PC-3 (cell line): ENCODE results near the gene MAMLD1. TPM values are rescaled to one million over a fixed set of nuclear protein-coding genes. Genes with fewer than 3 reads are reported as not detected.

Source experiments
- ATAC-seq: fragments of 200-7000 bp; cut with Tn5 transposase; 2 replicates; pipeline ENCODE4 v1.9.1; 2020; ENCODE audit warnings: mild to moderate bottlenecking, moderate library complexity
- BruUV-seq: library from RNA; stranded (reverse); fragments of 400-500 nt; replicated peaks from 2 replicates; lab custom pipeline; 2021; lab: Mats Ljungman, UMichigan
- CTCF ChIA-PET: fragments of 300-600 bp; sonication (Branson Sonifier 250); formaldehyde crosslinking; loops from one replicate; lab custom pipeline; 2022; ENCODE audit warnings: antibody characterized with exemption; lab: Charles Lee
- POLR2A ChIA-PET: fragments of 300-600 bp; sonication (Branson Sonifier 250); formaldehyde crosslinking; loops from one replicate; lab custom pipeline; 2022; ENCODE audit warnings: antibody characterized with exemption; ENCODE audit not compliant: unreplicated experiment; lab: Charles Lee
- DNase-seq: peaks from one replicate; pipeline ENCODE4 v3.0.0-alpha.2; 2015
- H2AFZ ChIP-seq: fragments of 300-600 bp; sonication (generic); 2 replicates; pipeline ENCODE4 v1.6.0; 2016; ENCODE audit warnings: antibody characterized with exemption, low read length
- H3F3A ChIP-seq: fragments of 300-600 bp; sonication (generic); one replicate; pipeline ENCODE4 v1.6.0; 2017; ENCODE audit warnings: antibody characterized with exemption, low read length, control low read depth, mild to moderate bottlenecking; ENCODE audit not compliant: unreplicated experiment
- H3K27ac ChIP-seq: fragments of 300-600 bp; sonication (generic); 2 replicates; pipeline ENCODE4 v1.5.1; 2016; ENCODE audit warnings: mild to moderate bottlenecking, low read length
- H3K27me3 ChIP-seq: fragments of 300-600 bp; sonication (generic); 2 replicates; pipeline ENCODE4 v1.6.1; 2016; ENCODE audit warnings: low read length, mixed read lengths
- H3K36me3 ChIP-seq: fragments of 300-600 bp; sonication (generic); 2 replicates; pipeline ENCODE4 v1.6.1; 2016; ENCODE audit warnings: low read depth, mixed run types, low read length, mixed read lengths
- H3K4me1 ChIP-seq: fragments of 300-600 bp; sonication (generic); 2 replicates; pipeline ENCODE4 v1.5.1; 2016; ENCODE audit warnings: low read length; ENCODE audit not compliant: insufficient read depth
- H3K4me2 ChIP-seq: fragments of 300-600 bp; sonication (generic); 2 replicates; pipeline ENCODE4 v1.6.0; 2016; ENCODE audit warnings: low read length
- H3K4me3 ChIP-seq: fragments of 300-600 bp; sonication (generic); 2 replicates; pipeline ENCODE4 v1.5.1; 2016; ENCODE audit warnings: mild to moderate bottlenecking, low read length, mixed read lengths
- H3K79me2 ChIP-seq: fragments of 300-600 bp; sonication (generic); 2 replicates; pipeline ENCODE4 v1.6.1; 2017; ENCODE audit warnings: low read length, mixed read lengths
- H3K9ac ChIP-seq: fragments of 300-600 bp; sonication (generic); 2 replicates; pipeline ENCODE4 v1.6.0; 2016; ENCODE audit warnings: mild to moderate bottlenecking, low read length
- H3K9me2 ChIP-seq: fragments of 300-600 bp; sonication (generic); replicated peaks from 2 replicates; pipeline ENCODE4 v1.6.1; 2016; ENCODE audit warnings: mixed run types, low read length, mixed read lengths
- H3K9me3 ChIP-seq: fragments of 300-600 bp; sonication (generic); 2 replicates; pipeline ENCODE4 v1.6.1; 2016; ENCODE audit warnings: low read length, mixed read lengths
- H4K20me1 ChIP-seq: fragments of 300-600 bp; sonication (generic); 2 replicates; pipeline ENCODE4 v1.6.1; 2016; ENCODE audit warnings: low read length, mixed read lengths
- EZH2 ChIP-seq: fragments of 300-600 bp; sonication (generic); IDR thresholded peaks from one replicate; pipeline ENCODE4 v1.6.1; 2017; ENCODE audit warnings: antibody characterized with exemption, mild to moderate bottlenecking, low read length; ENCODE audit not compliant: unreplicated experiment
- EZH2phosphoT487 ChIP-seq: fragments of 300-600 bp; sonication (generic); IDR thresholded peaks from 2 replicates; pipeline ENCODE4 v1.6.1; 2018; ENCODE audit warnings: mild to moderate bottlenecking, antibody characterized with exemption, low read length, borderline replicate concordance
- intact Hi-C: fragments of 100-400 bp; cut with micrococcal nuclease; formaldehyde crosslinking; loops from 2 replicates; pipeline ENCODE4 v1.9.0; 2023
- total RNA-seq: library from RNA; depleted of rRNA; stranded (reverse); fragments of >200 nt; gene quantifications from 2 replicates; pipeline ENCODE4 v1.2.3, GENCODE V29; 2014
- TF ChIP-seq, protein P1 (sequence below): fragments of 300-600 bp; sonication (generic); conservative IDR thresholded peaks from 2 replicates; pipeline ENCODE4 v1.5.1; 2017; ENCODE audit warnings: antibody characterized with exemption, low read depth, mild to moderate bottlenecking, low read length

Gene MAMLD1
- total RNA-seq, 1 experiment from 2014 or later: 2.8 TPM

GRCh38 chrX:150530821-150531220 is 167.7 kb downstream of the MAMLD1 start:
- Histone ChIP-seq H3K79me2 (no peaks in the 10 kb centered on the region), H3K36me3 (no peaks in the 10 kb centered on the region), H2AFZ (no peak overlapping the region), H3K4me3 (no peak overlapping the region), H3K9ac (no peak overlapping the region), H3K9me2 (no peaks in the 10 kb centered on the region), H3K4me1 (no peaks in the 10 kb centered on the region), H3K27me3 (no peaks in the 10 kb centered on the region), H3K9me3 (no peaks in the 10 kb centered on the region), H3K27ac (no peak overlapping the region), H3F3A (no peaks in the 10 kb centered on the region), H3K4me2 (no peak overlapping the region), H4K20me1 (no peaks in the 10 kb centered on the region)
- BruUV-seq: no TSS peak
- CTCF ChIA-PET: no interaction called here
- no peak for DNase-seq
- no peak for ATAC-seq
- intact Hi-C loops: no loop called here
- POLR2A ChIA-PET: no interaction called here
- TF ChIP-seq, protein P1, sequence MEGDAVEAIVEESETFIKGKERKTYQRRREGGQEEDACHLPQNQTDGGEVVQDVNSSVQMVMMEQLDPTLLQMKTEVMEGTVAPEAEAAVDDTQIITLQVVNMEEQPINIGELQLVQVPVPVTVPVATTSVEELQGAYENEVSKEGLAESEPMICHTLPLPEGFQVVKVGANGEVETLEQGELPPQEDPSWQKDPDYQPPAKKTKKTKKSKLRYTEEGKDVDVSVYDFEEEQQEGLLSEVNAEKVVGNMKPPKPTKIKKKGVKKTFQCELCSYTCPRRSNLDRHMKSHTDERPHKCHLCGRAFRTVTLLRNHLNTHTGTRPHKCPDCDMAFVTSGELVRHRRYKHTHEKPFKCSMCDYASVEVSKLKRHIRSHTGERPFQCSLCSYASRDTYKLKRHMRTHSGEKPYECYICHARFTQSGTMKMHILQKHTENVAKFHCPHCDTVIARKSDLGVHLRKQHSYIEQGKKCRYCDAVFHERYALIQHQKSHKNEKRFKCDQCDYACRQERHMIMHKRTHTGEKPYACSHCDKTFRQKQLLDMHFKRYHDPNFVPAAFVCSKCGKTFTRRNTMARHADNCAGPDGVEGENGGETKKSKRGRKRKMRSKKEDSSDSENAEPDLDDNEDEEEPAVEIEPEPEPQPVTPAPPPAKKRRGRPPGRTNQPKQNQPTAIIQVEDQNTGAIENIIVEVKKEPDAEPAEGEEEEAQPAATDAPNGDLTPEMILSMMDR: no peak
- TF ChIP-seq EZH2phosphoT487 (no peak), EZH2 (no peak)

- no peaks in the 10 kb centered on the region for H3K36me3 ChIP-seq
- ChIA-PET CTCF (no interaction called here), POLR2A (no interaction called here)
- H3K4me2 ChIP-seq: no peak overlapping the region
- H3K4me1 ChIP-seq: no peaks in the 10 kb centered on the region
- no peak overlapping the region for H3K27ac ChIP-seq
- intact Hi-C loops: no loop called here
- TF ChIP-seq, protein P1: no peak
- TF ChIP-seq EZH2 (no peak), EZH2phosphoT487 (no peak)
- no peaks in the 10 kb centered on the region for H3K79me2 ChIP-seq
- H3K4me3 ChIP-seq: no peak overlapping the region
- no peaks in the 10 kb centered on the region for H3K27me3 ChIP-seq
- H3K9ac ChIP-seq: no peak overlapping the region
- no peaks in the 10 kb centered on the region for H3F3A ChIP-seq
- H3K9me3 ChIP-seq: no peaks in the 10 kb centered on the region
- BruUV-seq: no TSS peak
- no peak overlapping the region for H2AFZ ChIP-seq
- H3K9me2 ChIP-seq: no peaks in the 10 kb centered on the region
- H4K20me1 ChIP-seq: no peaks in the 10 kb centered on the region
- ATAC-seq (no peak), DNase-seq (no peak)
These were observed 168.3 kb downstream of the MAMLD1 start for GRCh38 chrX:150531467-150531866.

GRCh38 chrX:150533863-150534262 is 170.7 kb downstream of the MAMLD1 start:
- ATAC-seq (no peak), DNase-seq (peak; percentile 33)
- H3F3A ChIP-seq: no peaks in the 10 kb centered on the region
- no peak overlapping the region for H3K9ac ChIP-seq
- ChIA-PET CTCF (no interaction called here), POLR2A (no interaction called here)
- no peak overlapping the region for H3K4me2 ChIP-seq
- H3K36me3 ChIP-seq: no peaks in the 10 kb centered on the region
- H3K4me3 ChIP-seq: no peak overlapping the region
- H2AFZ ChIP-seq: no peak overlapping the region
- BruUV-seq: no TSS peak
- intact Hi-C loops: no loop called here
- H3K79me2 ChIP-seq: no peaks in the 10 kb centered on the region
- H3K27me3 ChIP-seq: no peaks in the 10 kb centered on the region
- no peaks in the 10 kb centered on the region for H3K9me2 ChIP-seq
- H3K4me1 ChIP-seq: no peaks in the 10 kb centered on the region
- no peaks in the 10 kb centered on the region for H4K20me1 ChIP-seq
- TF ChIP-seq EZH2phosphoT487 (no peak), EZH2 (no peak)
- TF ChIP-seq, protein P1: no peak
- H3K27ac ChIP-seq: no peak overlapping the region
- no peaks in the 10 kb centered on the region for H3K9me3 ChIP-seq
